CD4-positive, alpha-beta memory T cell (primary cell): ENCODE data around the gene CAPN10. TPM values are rescaled to one million over a fixed set of nuclear protein-coding genes. Genes with fewer than 3 reads are reported as not detected.

Experiments
- CTCF ChIA-PET: fragments of 350-600 bp; sonication (Branson Sonifier 250); formaldehyde crosslinking; loops from one replicate; lab custom pipeline; 2021; ENCODE audit warnings: inconsistent platforms; ENCODE audit not compliant: partially characterized antibody; lab: Charles Lee
- POLR2A ChIA-PET: fragments of 350-600 bp; sonication (Branson Sonifier 250); formaldehyde crosslinking; loops from one replicate; lab custom pipeline; 2021; ENCODE audit not compliant: partially characterized antibody; lab: Charles Lee
- DNase-seq, 5 donors: peaks; one replicate each; pipeline versions ENCODE4 v3.0.0 to v3.0.0-alpha.2; 2020 to 2022; ENCODE audit warnings: mixed read lengths in 1 of 5
- H3K27ac ChIP-seq: one replicate; pipeline ENCODE4 v1.7.0; 2013; ENCODE audit warnings: low read depth, low read length
- H3K27me3 ChIP-seq: 2 replicates; pipeline ENCODE4 v1.7.0; 2013; ENCODE audit warnings: mild to moderate bottlenecking, low read length, moderate library complexity; ENCODE audit not compliant: insufficient read depth
- H3K36me3 ChIP-seq: 2 replicates; pipeline ENCODE4 v1.7.0; 2013; ENCODE audit warnings: mild to moderate bottlenecking, low read length, moderate library complexity; ENCODE audit not compliant: insufficient read depth
- H3K4me1 ChIP-seq: 2 replicates; pipeline ENCODE4 v1.7.0; 2013; ENCODE audit warnings: mild to moderate bottlenecking, low read length, moderate library complexity; ENCODE audit not compliant: insufficient read depth
- H3K4me3 ChIP-seq, 2 donors: one replicate each; pipeline ENCODE4 v1.7.0; 2013; ENCODE audit warnings: low read length in 2 of 2, mild to moderate bottlenecking in 1 of 2
- H3K9me3 ChIP-seq, 2 donors: one replicate each; pipeline ENCODE4 v1.7.0; 2013; ENCODE audit warnings: low read length in 2 of 2, control low read depth in 1 of 2; ENCODE audit not compliant: control insufficient read depth in 1 of 2
- H3K27ac Mint-ChIP-seq, 7 donors: one replicate each; pipeline ENCODE4 v1.8.0; 2020 to 2021; ENCODE audit warnings: mixed read lengths in 7 of 7, mild to moderate bottlenecking in 6 of 7, inconsistent platforms in 3 of 7, moderate library complexity in 3 of 7
- H3K27me3 Mint-ChIP-seq, 2 donors: one replicate each; pipeline ENCODE4 v1.8.0; 2020 to 2021; ENCODE audit warnings: mixed read lengths in 2 of 2
- H3K36me3 Mint-ChIP-seq, 2 donors: one replicate each; pipeline ENCODE4 v1.8.0; 2020 to 2021; ENCODE audit warnings: mixed read lengths in 2 of 2, inconsistent platforms in 1 of 2, mild to moderate bottlenecking in 1 of 2
- H3K4me1 Mint-ChIP-seq, 4 donors: one replicate each; pipeline ENCODE4 v1.8.0; 2020 to 2021; ENCODE audit warnings: mixed read lengths in 4 of 4, mild to moderate bottlenecking in 1 of 4
- H3K4me3 Mint-ChIP-seq, 8 donors: one replicate each; pipeline ENCODE4 v1.8.0; 2020 to 2021; ENCODE audit warnings: mixed read lengths in 8 of 8, mild to moderate bottlenecking in 7 of 8, moderate library complexity in 6 of 8, inconsistent platforms in 3 of 8
- H3K9me3 Mint-ChIP-seq, 8 donors: one replicate each; pipeline ENCODE4 v1.8.0; 2020 to 2021; ENCODE audit warnings: mixed read lengths in 8 of 8, mild to moderate bottlenecking in 5 of 8, inconsistent platforms in 3 of 8, moderate library complexity in 1 of 8
- intact Hi-C: fragments of 100-400 bp; cut with micrococcal nuclease; formaldehyde crosslinking; loops from one replicate; pipeline ENCODE4 v1.15.1; 2023
- polyA plus RNA-seq, 2 donors: library from polyadenylated mRNA; unstranded; fragments of 300-500 nt; fragmentation: Illumina TruSeq; gene quantifications; one replicate each; pipeline ENCODE4 v1.2.3, GENCODE V29; 2021
- total RNA-seq, 2 experiments: library from RNA; stranded (reverse); gene quantifications; one replicate each; pipeline ENCODE4 v1.2.3, GENCODE V29; 2021

CAPN10 gene
- total and polyA plus RNA-seq, 4 experiments from 2014 or later = 9.9 to 83.0 (median 49.7) TPM

GRCh38 chr2:240569998-240570530 is 16.5 kb upstream of the CAPN10 start:
- Mint-ChIP-seq H3K27me3 (no peaks in the 10 kb centered on the region), H3K27ac (peak overlapping the region in 6 of 7 donors; percentile 37 to 90 (median 64)), H3K9me3 (no peaks in the 10 kb centered on the region), H3K4me1 (peaks cover 29 to 56% (median 44%) of the 10 kb centered on the region in 4 donors), H3K4me3 (peak overlapping the region; percentile 86 to 89 (median 88)), H3K36me3 (peaks cover 3 to 44% of the 10 kb centered on the region in 2 donors)
- peak in 1 of 5 donors; percentile 42 for DNase-seq
- ChIA-PET CTCF (interaction anchor here (2.4 to 3.5 kb wide), 2 partner anchors 10 to 16 kb away, joined by 7 to 19 read pairs; partner anchors contain the start of gene CAPN10), POLR2A (interaction anchor here (16.4 to 20.6 kb wide), 2 partner anchors 14 to 17 kb away, joined by 249 to 461 read pairs; partner anchors contain the start of genes ANKMY1, CAPN10 and DUSP28)
- peak overlapping the region; percentile 76 to 88 for H3K4me3 ChIP-seq
- H3K36me3 ChIP-seq = peaks cover 14% of the 10 kb centered on the region
- peak overlapping the region; percentile 60 for H3K27ac ChIP-seq
- peaks cover 55% of the 10 kb centered on the region for H3K4me1 ChIP-seq
- H3K9me3 ChIP-seq = no peaks in the 10 kb centered on the region
- intact Hi-C loops = loop anchor here (5.0 to 10.0 kb wide), 5 partner anchors 133 to 1312 kb away; partner anchors contain the start of genes ATG4B, DTYMK, GPC1 and HDLBP
- H3K27me3 ChIP-seq = no peaks in the 10 kb centered on the region

GRCh38 chr2:240570531-240571313 is 15.8 kb upstream of the CAPN10 start:
- Mint-ChIP-seq H3K27ac (peak overlapping the region in 5 of 7 donors; percentile 35 to 79 (median 57)), H3K27me3 (no peaks in the 10 kb centered on the region), H3K36me3 (peaks cover 0 to 41% of the 10 kb centered on the region in 2 donors), H3K4me3 (peak overlapping the region; percentile 49 to 89 (median 87)), H3K4me1 (peaks cover 24 to 50% (median 38%) of the 10 kb centered on the region in 4 donors), H3K9me3 (no peaks in the 10 kb centered on the region)
- peak in 1 of 5 donors; percentile 31 for DNase-seq
- Histone ChIP-seq H3K27ac (peak overlapping the region; percentile 60), H3K27me3 (no peaks in the 10 kb centered on the region), H3K4me1 (peaks cover 49% of the 10 kb centered on the region), H3K36me3 (peaks cover 20% of the 10 kb centered on the region), H3K4me3 (no peak overlapping the region), H3K9me3 (no peaks in the 10 kb centered on the region)
- POLR2A ChIA-PET = interaction anchor here (1.9 to 20.6 kb wide), 3 partner anchors 9 to 16 kb away, joined by 11 to 461 read pairs (median 249); partner anchors contain the start of genes ANKMY1, CAPN10 and DUSP28
- CTCF ChIA-PET = interaction anchor here (2.4 to 3.5 kb wide), 2 partner anchors 9 to 15 kb away, joined by 7 to 19 read pairs; partner anchors contain the start of gene CAPN10
- intact Hi-C loops = no loop called here

GRCh38 chr2:240571314-240571973 is 15.1 kb upstream of the CAPN10 start:
- no peaks in the 10 kb centered on the region for H3K27me3 ChIP-seq
- Mint-ChIP-seq H3K36me3 (peaks cover 0 to 41% of the 10 kb centered on the region in 2 donors), H3K27me3 (no peaks in the 10 kb centered on the region), H3K27ac (peak overlapping the region in 3 of 7 donors; percentile 57 to 85 (median 76)), H3K9me3 (no peaks in the 10 kb centered on the region), H3K4me1 (peaks cover 23 to 49% (median 34%) of the 10 kb centered on the region in 4 donors), H3K4me3 (peak overlapping the region in 6 of 8 donors; percentile 40 to 89 (median 66))
- peak in 1 of 5 donors; percentile 28 for DNase-seq
- peaks cover 44% of the 10 kb centered on the region for H3K4me1 ChIP-seq
- H3K27ac ChIP-seq = peak overlapping the region; percentile 60
- H3K9me3 ChIP-seq = no peaks in the 10 kb centered on the region
- intact Hi-C loops = no loop called here
- no peak overlapping the region for H3K4me3 ChIP-seq
- ChIA-PET POLR2A (interaction anchor here (1.9 to 20.6 kb wide), 3 partner anchors 9 to 15 kb away, joined by 11 to 461 read pairs (median 249); partner anchors contain the start of genes ANKMY1, CAPN10 and DUSP28), CTCF (interaction anchor here (1.5 to 3.5 kb wide), 3 partner anchors 9 to 15 kb away, joined by 3 to 19 read pairs (median 7); partner anchors contain the start of genes CAPN10 and DUSP28)
- H3K36me3 ChIP-seq = peaks cover 25% of the 10 kb centered on the region

- no peaks in the 10 kb centered on the region for H3K9me3 Mint-ChIP-seq
- no peaks in the 10 kb centered on the region for H3K27me3 Mint-ChIP-seq
- CTCF ChIA-PET = interaction anchor here (1.5 to 2.4 kb wide), 2 partner anchors 12 to 14 kb away, joined by 3 to 7 read pairs; partner anchors contain the start of genes CAPN10 and DUSP28
- Histone ChIP-seq H3K27ac (no peak overlapping the region), H3K9me3 (no peaks in the 10 kb centered on the region), H3K4me3 (no peak overlapping the region), H3K36me3 (peaks cover 35% of the 10 kb centered on the region), H3K27me3 (no peaks in the 10 kb centered on the region), H3K4me1 (peaks cover 35% of the 10 kb centered on the region)
- DNase-seq = peak in 1 of 5 donors; percentile 31
- H3K4me1 Mint-ChIP-seq = peaks cover 19 to 40% (median 28%) of the 10 kb centered on the region in 4 donors
- POLR2A ChIA-PET = interaction anchor here (1.9 to 20.6 kb wide), 3 partner anchors 8 to 16 kb away, joined by 11 to 461 read pairs (median 249); partner anchors contain the start of genes ANKMY1, CAPN10 and DUSP28
- intact Hi-C loops = no loop called here
- H3K36me3 Mint-ChIP-seq = peaks cover 0 to 42% of the 10 kb centered on the region in 2 donors
- peak overlapping the region in 2 of 7 donors; percentile 52 to 68 for H3K27ac Mint-ChIP-seq
- H3K4me3 Mint-ChIP-seq = peak overlapping the region in 3 of 8 donors; percentile 35 to 57 (median 39)
Measured at GRCh38 chr2:240572141-240573031, 14.1 kb upstream of the CAPN10 start.

- ChIA-PET POLR2A (interaction anchor here (16.4 to 20.6 kb wide), 2 partner anchors 14 to 17 kb away, joined by 249 to 461 read pairs; partner anchors contain the start of genes ANKMY1, CAPN10 and DUSP28), CTCF (interaction anchor here (1.4 to 1.5 kb wide), 2 partner anchors 12 to 15 kb away, joined by 3 read pairs; partner anchors contain the start of genes ANKMY1 and DUSP28)
- Mint-ChIP-seq H3K9me3 (no peaks in the 10 kb centered on the region), H3K4me3 (no peak overlapping the region), H3K4me1 (peaks cover 17 to 34% (median 23%) of the 10 kb centered on the region in 4 donors), H3K27ac (peak overlapping the region in 1 of 7 donors; percentile 68), H3K27me3 (no peaks in the 10 kb centered on the region), H3K36me3 (peaks cover 0 to 38% of the 10 kb centered on the region in 2 donors)
- Histone ChIP-seq H3K27me3 (no peaks in the 10 kb centered on the region), H3K4me1 (peaks cover 30% of the 10 kb centered on the region), H3K36me3 (peaks cover 42% of the 10 kb centered on the region), H3K4me3 (no peak overlapping the region), H3K27ac (no peak overlapping the region), H3K9me3 (no peaks in the 10 kb centered on the region)
- intact Hi-C loops = no loop called here
- peak in 1 of 5 donors; percentile 24 for DNase-seq
Measured at GRCh38 chr2:240573071-240573515, 13.4 kb upstream of the CAPN10 start.
